Measurements from ENCODE around the gene FAM169A.
A peak's percentile ranks its signal among the peaks of the same experiment; 100 is the strongest.
"Not testable (repeated sequence)": the region's sequence is repeated elsewhere in the genome, so short reads cannot be mapped to it uniquely, and the experiment has no call there.

FAM169A gene

GRCh38 chr5:74791669-74792068, 74.5 kb downstream of the FAM169A start:
- DNase-seq, result not testable (repeated sequence)

GRCh38 chr5:74787424-74787823, 78.8 kb downstream of the FAM169A start:
- DNase-seq, result no peak

GRCh38 chr5:74786851-74787250, 79.3 kb downstream of the FAM169A start:
- no peak for DNase-seq

GRCh38 chr5:74778609-74779008, 87.6 kb downstream of the FAM169A start:
- no peak for DNase-seq

GRCh38 chr5:74772359-74772758, 93.8 kb downstream of the FAM169A start:
- no peak for DNase-seq

GRCh38 chr5:74767579-74767913, 98.6 kb downstream of the FAM169A start:
- DNase-seq, result no peak

GRCh38 chr5:74766849-74767578, 99.2 kb downstream of the FAM169A start, which contains the start of the genes GFM2 and NSA2:
TSS of gene GFM2 (minus strand) at chr5:74767117. CDS start at chr5:74763742, 3,375 bp downstream.
TSS of gene NSA2 (plus strand) at chr5:74767249. CDS start at chr5:74767361, 112 bp downstream.
- DNase-seq, result peak; percentile 74 to 92 (median 86)

- peak in 2 of 5 donors; percentile 8 to 43 for DNase-seq
Observed at GRCh38 chr5:74766418-74766848, 99.8 kb downstream of the FAM169A start.

GRCh38 chr5:74765929-74766328, 100.3 kb downstream of the FAM169A start:
- DNase-seq, result no peak

GRCh38 chr5:74765201-74765600, 101.0 kb downstream of the FAM169A start:
- no peak for DNase-seq

GRCh38 chr5:74763504-74763903, 102.7 kb downstream of the FAM169A start:
- no peak for DNase-seq

- no peak for DNase-seq
Observed at GRCh38 chr5:74762599-74762998, 103.6 kb downstream of the FAM169A start.

- DNase-seq, result no peak
Observed at GRCh38 chr5:74761241-74761640, 104.9 kb downstream of the FAM169A start.

- not testable (repeated sequence) for DNase-seq
Observed at GRCh38 chr5:74748742-74749141, 117.4 kb downstream of the FAM169A start.

- DNase-seq, result no peak
Observed at GRCh38 chr5:74738406-74738805, 127.8 kb downstream of the FAM169A start.

- DNase-seq, result no peak
Observed at GRCh38 chr5:74736759-74737158, 129.4 kb downstream of the FAM169A start.
